Cardiac fibroblast (primary cell): ENCODE measurements around the gene RBP5.

Experiments used
- DNase-seq, 2 donors: peaks; one replicate each; pipeline versions ENCODE4 v3.0.0 to v3.0.0-alpha.2; 2010; ENCODE audit warnings: low read depth in 2 of 2
- H3K4me3 ChIP-seq, 2 donors: replicated peaks in 1 of 2; 1 replicate in 1 of 2; 2 replicates in 1 of 2; pipeline ENCODE4 v1.5.1; 2011; ENCODE audit warnings: low read depth in 2 of 2, low read length in 2 of 2, mild to moderate bottlenecking in 2 of 2, moderate library complexity in 1 of 2
- CTCF ChIP-seq: IDR thresholded peaks from one replicate; pipeline ENCODE4 v1.5.1; 2011; ENCODE audit warnings: low read depth, mild to moderate bottlenecking, low read length, inconsistent platforms

The RBP5 gene

GRCh38 chr12:7118881-7119280 is 9.8 kb downstream of the RBP5 start:
- TF ChIP-seq CTCF: no peak
- H3K4me3 ChIP-seq: no peak overlapping the region
- no peak for DNase-seq

- DNase-seq: no peak
- TF ChIP-seq CTCF: no peak
- no peak overlapping the region for H3K4me3 ChIP-seq
These were observed 11.0 kb downstream of the RBP5 start for GRCh38 chr12:7117670-7118069.

GRCh38 chr12:7116916-7117315 is 11.8 kb downstream of the RBP5 start:
- no peak for TF ChIP-seq CTCF
- no peak overlapping the region for H3K4me3 ChIP-seq
- DNase-seq: no peak

- no peak for DNase-seq
- no peak for TF ChIP-seq CTCF
- H3K4me3 ChIP-seq: no peak overlapping the region
These were observed 12.5 kb downstream of the RBP5 start for GRCh38 chr12:7116196-7116595.

- TF ChIP-seq CTCF: no peak
- no peak overlapping the region for H3K4me3 ChIP-seq
- DNase-seq: no peak
These were observed 13.8 kb downstream of the RBP5 start for GRCh38 chr12:7114851-7115250.

- DNase-seq: no peak
- H3K4me3 ChIP-seq: no peak overlapping the region
- TF ChIP-seq CTCF: no peak
These were observed 14.7 kb downstream of the RBP5 start for GRCh38 chr12:7114008-7114407.

- H3K4me3 ChIP-seq: no peak overlapping the region
- TF ChIP-seq CTCF: peak; percentile 84
- DNase-seq: peak; percentile 62 to 72
These were observed 15.3 kb downstream of the RBP5 start for GRCh38 chr12:7113389-7113871.
